Measurements from ENCODE around the gene PSME1. TPM values are rescaled to one million over a fixed set of nuclear protein-coding genes. Genes with fewer than 3 reads are reported as not detected.
A peak's percentile ranks its signal among the peaks of the same experiment; 100 is the strongest.

The PSME1 gene
- total RNA-seq, 1 experiment from 2014 or later = 123 TPM

GRCh38 chr14:24179961-24180796 is 44.2 kb downstream of the PSME1 start:
- DNase-seq (ENCODE audit: low read depth) = peak; percentile 68
- in situ Hi-C loops (cut with HindIII; ENCODE audit: low pct_unique_long_range_greater_than_20kb, low sequenced_read_pairs) = no loop called here

GRCh38 chr14:24181371-24182077 is 45.5 kb downstream of the PSME1 start:
- DNase-seq (ENCODE audit: low read depth) = no peak
- in situ Hi-C loops (cut with HindIII; ENCODE audit: low pct_unique_long_range_greater_than_20kb, low sequenced_read_pairs) = no loop called here

- in situ Hi-C loops (cut with HindIII; ENCODE audit: low pct_unique_long_range_greater_than_20kb, low sequenced_read_pairs) = no loop called here
- no peak for DNase-seq (ENCODE audit: low read depth)
These were observed 46.3 kb downstream of the PSME1 start for GRCh38 chr14:24182110-24182882.

- DNase-seq (ENCODE audit: low read depth) = no peak
- in situ Hi-C loops (cut with HindIII; ENCODE audit: low pct_unique_long_range_greater_than_20kb, low sequenced_read_pairs) = no loop called here
These were observed 47.1 kb downstream of the PSME1 start for GRCh38 chr14:24183014-24183481.

- DNase-seq (ENCODE audit: low read depth) = no peak
- in situ Hi-C loops (cut with HindIII; ENCODE audit: low pct_unique_long_range_greater_than_20kb, low sequenced_read_pairs) = no loop called here
These were observed 48.3 kb downstream of the PSME1 start for GRCh38 chr14:24184104-24184970.

- in situ Hi-C loops (cut with HindIII; ENCODE audit: low pct_unique_long_range_greater_than_20kb, low sequenced_read_pairs) = no loop called here
- no peak for DNase-seq (ENCODE audit: low read depth)
These were observed 49.0 kb downstream of the PSME1 start for GRCh38 chr14:24185026-24185425.

DNA sequence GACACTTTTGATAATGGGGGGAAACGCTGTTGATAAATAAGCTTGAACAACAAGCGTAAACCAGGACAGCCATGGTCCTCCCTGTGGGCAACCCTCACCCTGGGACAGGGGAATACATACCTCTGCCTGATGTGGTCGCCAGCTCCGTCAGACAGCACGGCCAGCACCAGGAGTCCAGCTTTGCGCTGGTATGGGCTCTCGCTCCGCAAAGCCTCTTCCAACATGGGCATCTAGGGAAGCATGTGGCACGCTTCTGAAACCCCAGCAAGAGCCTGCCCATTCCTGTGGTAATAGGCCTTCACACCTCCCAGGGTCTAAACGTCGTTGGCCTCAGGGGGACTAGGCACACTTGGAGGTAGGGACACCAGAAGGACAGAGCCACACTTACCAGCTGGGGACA is 49.7 kb downstream of the PSME1 start:
- in situ Hi-C loops (cut with HindIII; ENCODE audit: low pct_unique_long_range_greater_than_20kb, low sequenced_read_pairs) = no loop called here
- no peak for DNase-seq (ENCODE audit: low read depth)

GRCh38 chr14:24186831-24187538 is 51.0 kb downstream of the PSME1 start:
- no peak for DNase-seq (ENCODE audit: low read depth)
- in situ Hi-C loops (cut with HindIII; ENCODE audit: low pct_unique_long_range_greater_than_20kb, low sequenced_read_pairs) = no loop called here

- no peak for DNase-seq (ENCODE audit: low read depth)
- in situ Hi-C loops (cut with HindIII; ENCODE audit: low pct_unique_long_range_greater_than_20kb, low sequenced_read_pairs) = no loop called here
These were observed 51.5 kb downstream of the PSME1 start for GRCh38 chr14:24187539-24187915.

Other genes with a start within 250 kb of the PSME1 start
- 50.0 and 62.4 TPM in 2 replicates for gene DHRS4, start 182.4 kb upstream of the PSME1 start, total RNA-seq (2014; rRNA removed; shearing (Covaris generic); ENCODE audit: low replicate concordance)
- gene DHRS4L2, start 147.3 kb upstream of the PSME1 start, total RNA-seq (2014; rRNA removed; shearing (Covaris generic); ENCODE audit: low replicate concordance) = 15.3 and 32.1 TPM in 2 replicates
- gene CARMIL3, start 84.2 kb upstream of the PSME1 start, total RNA-seq (2014; rRNA removed; shearing (Covaris generic); ENCODE audit: low replicate concordance) = 0.26 TPM in 1 of 2 replicates, not detected in the other
- 0.07 TPM in 1 of 2 replicates, not detected in the other for gene CPNE6, start 64.6 kb upstream of the PSME1 start, total RNA-seq (2014; rRNA removed; shearing (Covaris generic); ENCODE audit: low replicate concordance)
- 19.5 and 54.7 TPM in 2 replicates for gene PCK2, start 41.9 kb upstream of the PSME1 start, total RNA-seq (2014; rRNA removed; shearing (Covaris generic); ENCODE audit: low replicate concordance)
- 47.4 and 117 TPM in 2 replicates for gene DCAF11, start 21.4 kb upstream of the PSME1 start, total RNA-seq (2014; rRNA removed; shearing (Covaris generic); ENCODE audit: low replicate concordance)
- 1.8 TPM in 1 of 2 replicates, not detected in the other for gene NRL, start 21.2 kb upstream of the PSME1 start, total RNA-seq (2014; rRNA removed; shearing (Covaris generic); ENCODE audit: low replicate concordance)
- not detected in 2 replicates for gene FITM1, start 5.5 kb upstream of the PSME1 start, total RNA-seq (2014; rRNA removed; shearing (Covaris generic); ENCODE audit: low replicate concordance)
- 12.8 and 23.0 TPM in 2 replicates for gene EMC9, start 5.4 kb downstream of the PSME1 start, total RNA-seq (2014; rRNA removed; shearing (Covaris generic); ENCODE audit: low replicate concordance)
- gene PSME2, start 10.4 kb downstream of the PSME1 start, total RNA-seq (2014; rRNA removed; shearing (Covaris generic); ENCODE audit: low replicate concordance) = 191 and 202 TPM in 2 replicates
- 46.1 and 48.9 TPM in 2 replicates for gene RNF31, start 11.3 kb downstream of the PSME1 start, total RNA-seq (2014; rRNA removed; shearing (Covaris generic); ENCODE audit: low replicate concordance)
- 29.9 and 36.1 TPM in 2 replicates for gene IRF9, start 25.1 kb downstream of the PSME1 start, total RNA-seq (2014; rRNA removed; shearing (Covaris generic); ENCODE audit: low replicate concordance)
- not detected in 2 replicates for gene REC8, start 35.9 kb downstream of the PSME1 start, total RNA-seq (2014; rRNA removed; shearing (Covaris generic); ENCODE audit: low replicate concordance)
- 25.7 and 32.7 TPM in 2 replicates for gene IPO4, start 52.6 kb downstream of the PSME1 start, total RNA-seq (2014; rRNA removed; shearing (Covaris generic); ENCODE audit: low replicate concordance)
- 50.9 and 57.1 TPM in 2 replicates for gene TM9SF1, start 59.2 kb downstream of the PSME1 start, total RNA-seq (2014; rRNA removed; shearing (Covaris generic); ENCODE audit: low replicate concordance)
- gene TSSK4, start 69.5 kb downstream of the PSME1 start, total RNA-seq (2014; rRNA removed; shearing (Covaris generic); ENCODE audit: low replicate concordance) = not detected in 2 replicates
- 23.3 and 52.2 TPM in 2 replicates for gene CHMP4A, start 77.3 kb downstream of the PSME1 start, total RNA-seq (2014; rRNA removed; shearing (Covaris generic); ENCODE audit: low replicate concordance)
- 19.8 and 23.5 TPM in 2 replicates for gene MDP1, start 79.9 kb downstream of the PSME1 start, total RNA-seq (2014; rRNA removed; shearing (Covaris generic); ENCODE audit: low replicate concordance)
- gene NEDD8, start 96.2 kb downstream of the PSME1 start, total RNA-seq (2014; rRNA removed; shearing (Covaris generic); ENCODE audit: low replicate concordance) = 129 and 160 TPM in 2 replicates
- gene GMPR2, start 96.7 kb downstream of the PSME1 start, total RNA-seq (2014; rRNA removed; shearing (Covaris generic); ENCODE audit: low replicate concordance) = 57.8 and 93.4 TPM in 2 replicates
- gene TINF2, start 106.4 kb downstream of the PSME1 start, total RNA-seq (2014; rRNA removed; shearing (Covaris generic); ENCODE audit: low replicate concordance) = 27.7 and 38.3 TPM in 2 replicates
- gene TGM1, start 127.0 kb downstream of the PSME1 start, total RNA-seq (2014; rRNA removed; shearing (Covaris generic); ENCODE audit: low replicate concordance) = 0.44 TPM in 1 of 2 replicates, not detected in the other
- gene RABGGTA, start 135.4 kb downstream of the PSME1 start, total RNA-seq (2014; rRNA removed; shearing (Covaris generic); ENCODE audit: low replicate concordance) = 10.3 and 12.9 TPM in 2 replicates
- 5.3 and 9.2 TPM in 2 replicates for gene DHRS1, start 163.6 kb downstream of the PSME1 start, total RNA-seq (2014; rRNA removed; shearing (Covaris generic); ENCODE audit: low replicate concordance)
- gene NOP9, start 163.7 kb downstream of the PSME1 start, total RNA-seq (2014; rRNA removed; shearing (Covaris generic); ENCODE audit: low replicate concordance) = 8.8 and 13.8 TPM in 2 replicates
- gene CIDEB, start 171.8 kb downstream of the PSME1 start, total RNA-seq (2014; rRNA removed; shearing (Covaris generic); ENCODE audit: low replicate concordance) = 1.0 and 6.8 TPM in 2 replicates
- 0.98 TPM in 1 of 2 replicates, not detected in the other for gene LTB4R2, start 173.9 kb downstream of the PSME1 start, total RNA-seq (2014; rRNA removed; shearing (Covaris generic); ENCODE audit: low replicate concordance)
- 0.12 and 2.7 TPM in 2 replicates for gene LTB4R, start 175.3 kb downstream of the PSME1 start, total RNA-seq (2014; rRNA removed; shearing (Covaris generic); ENCODE audit: low replicate concordance)
- gene ADCY4, start 198.9 kb downstream of the PSME1 start, total RNA-seq (2014; rRNA removed; shearing (Covaris generic); ENCODE audit: low replicate concordance) = not detected in 2 replicates
- not detected in 2 replicates for gene RIPK3, start 203.8 kb downstream of the PSME1 start, total RNA-seq (2014; rRNA removed; shearing (Covaris generic); ENCODE audit: low replicate concordance)
- gene NFATC4, start 232.0 kb downstream of the PSME1 start, total RNA-seq (2014; rRNA removed; shearing (Covaris generic); ENCODE audit: low replicate concordance) = not detected in 2 replicates